Left ventricle myocardium inferior (tissue), 1 donor: ENCODE data around the gene TFB1M. TPM values are rescaled to one million over a fixed set of nuclear protein-coding genes. Genes with fewer than 3 reads are reported as not detected.

ENCODE experiments used
- DNase-seq: peaks from one replicate; pipeline ENCODE4 v3.0.0-alpha.2; 2020
- H3K27ac ChIP-seq: fragments of 200-600 bp; replicated peaks from 2 replicates; pipeline ENCODE4 v1.8.0; 2021
- H3K27me3 ChIP-seq: fragments of 200-600 bp; 2 replicates; pipeline ENCODE4 v1.8.0; 2021; ENCODE audit warnings: low read depth
- H3K36me3 ChIP-seq: fragments of 200-600 bp; 2 replicates; pipeline ENCODE4 v1.8.0; 2021
- H3K4me1 ChIP-seq: fragments of 200-600 bp; 2 replicates; pipeline ENCODE4 v1.8.0; 2021
- H3K4me3 ChIP-seq: fragments of 200-600 bp; 2 replicates; pipeline ENCODE4 v1.8.0; 2021; ENCODE audit warnings: mild to moderate bottlenecking, moderate library complexity
- H3K9me3 ChIP-seq: fragments of 200-600 bp; replicated peaks from 2 replicates; pipeline ENCODE4 v1.8.0; 2021
- CTCF ChIP-seq: fragments of 200-600 bp; IDR thresholded peaks from 2 replicates; pipeline ENCODE4 v1.8.0; 2021; ENCODE audit warnings: antibody characterized with exemption, mild to moderate bottlenecking, borderline replicate concordance
- intact Hi-C: fragments of 100-400 bp; cut with micrococcal nuclease; formaldehyde crosslinking; loops from one replicate; pipeline ENCODE4 v1.11.0; 2022
- total RNA-seq: library from RNA; stranded (reverse); fragmentation: NEBNext Ultra II Directional; extraction: Animal tissue kit (Norgen Biotek cat#: 25700); gene quantifications from one replicate; pipeline ENCODE4 v1.2.1, GENCODE V29; 2021
- donor health status: DM: no; HTN: yes; CAD: no; lungs with severe emphysema.

Gene TFB1M
- total RNA-seq, 1 donor from 2014 or later, result 18.8 TPM

GRCh38 chr6:155244434-155244833 is 69.8 kb downstream of the TFB1M start:
- H3K4me3 ChIP-seq, result no peak overlapping the region
- no peaks in the 10 kb centered on the region for H3K9me3 ChIP-seq
- DNase-seq, result no peak
- no peak overlapping the region for H3K27ac ChIP-seq
- TF ChIP-seq CTCF, result no peak
- intact Hi-C loops, result no loop called here
- no peaks in the 10 kb centered on the region for H3K36me3 ChIP-seq
- no peaks in the 10 kb centered on the region for H3K4me1 ChIP-seq
- no peaks in the 10 kb centered on the region for H3K27me3 ChIP-seq

- intact Hi-C loops, result no loop called here
- no peaks in the 10 kb centered on the region for H3K27me3 ChIP-seq
- TF ChIP-seq CTCF, result no peak
- H3K4me1 ChIP-seq, result no peaks in the 10 kb centered on the region
- no peaks in the 10 kb centered on the region for H3K9me3 ChIP-seq
- no peak overlapping the region for H3K4me3 ChIP-seq
- no peak overlapping the region for H3K27ac ChIP-seq
- DNase-seq, result no peak
- H3K36me3 ChIP-seq, result no peaks in the 10 kb centered on the region
Measured at GRCh38 chr6:155241966-155242365, 72.3 kb downstream of the TFB1M start.

GRCh38 chr6:155240905-155241600 is 73.2 kb downstream of the TFB1M start:
- no peaks in the 10 kb centered on the region for H3K9me3 ChIP-seq
- intact Hi-C loops, result no loop called here
- no peak for DNase-seq
- no peak overlapping the region for H3K27ac ChIP-seq
- H3K27me3 ChIP-seq, result no peaks in the 10 kb centered on the region
- H3K36me3 ChIP-seq, result no peaks in the 10 kb centered on the region
- H3K4me3 ChIP-seq, result no peak overlapping the region
- H3K4me1 ChIP-seq, result no peaks in the 10 kb centered on the region
- no peak for TF ChIP-seq CTCF

GRCh38 chr6:155237613-155238012 is 76.7 kb downstream of the TFB1M start:
- no peak for TF ChIP-seq CTCF
- intact Hi-C loops, result no loop called here
- Histone ChIP-seq H3K27ac (no peak overlapping the region), H3K4me1 (no peaks in the 10 kb centered on the region), H3K36me3 (no peaks in the 10 kb centered on the region), H3K9me3 (no peaks in the 10 kb centered on the region), H3K27me3 (no peaks in the 10 kb centered on the region), H3K4me3 (no peak overlapping the region)
- no peak for DNase-seq

GRCh38 chr6:155235087-155235486 is 79.2 kb downstream of the TFB1M start:
- no peak for TF ChIP-seq CTCF
- H3K36me3 ChIP-seq, result no peaks in the 10 kb centered on the region
- H3K9me3 ChIP-seq, result no peaks in the 10 kb centered on the region
- H3K4me3 ChIP-seq, result no peak overlapping the region
- no peaks in the 10 kb centered on the region for H3K4me1 ChIP-seq
- DNase-seq, result no peak
- H3K27ac ChIP-seq, result no peak overlapping the region
- no peaks in the 10 kb centered on the region for H3K27me3 ChIP-seq
- intact Hi-C loops, result no loop called here

- Histone ChIP-seq H3K9me3 (no peaks in the 10 kb centered on the region), H3K4me1 (no peaks in the 10 kb centered on the region), H3K4me3 (no peak overlapping the region), H3K36me3 (no peaks in the 10 kb centered on the region), H3K27me3 (no peaks in the 10 kb centered on the region), H3K27ac (no peak overlapping the region)
- no peak for TF ChIP-seq CTCF
- DNase-seq, result no peak
- intact Hi-C loops, result no loop called here
Measured at GRCh38 chr6:155234687-155235086, 79.6 kb downstream of the TFB1M start.
